GM23338 (cell line): ENCODE results near the gene GSG1L. TPM values are rescaled to one million over a fixed set of nuclear protein-coding genes. Genes with fewer than 3 reads are reported as not detected.

ENCODE experiments used
- ATAC-seq: fragments of 200-7000 bp; cut with Tn5 transposase; 3 replicates; pipeline ENCODE4 v1.9.1; 2020
- DNase-seq: peaks from one replicate; pipeline ENCODE4 v3.0.0-alpha.2; 2015; ENCODE audit warnings: low spot score
- H2AFZ ChIP-seq: fragments of 200-600 bp; sonication (generic); 2 replicates; pipeline ENCODE4 v1.8.0; 2016; ENCODE audit warnings: antibody characterized with exemption, mild to moderate bottlenecking, moderate library complexity
- H3F3A ChIP-seq: fragments of 200-600 bp; sonication (generic); replicated peaks from 2 replicates; pipeline ENCODE4 v1.8.0; 2017; ENCODE audit warnings: antibody characterized with exemption, mixed run types, low read depth
- H3K27ac ChIP-seq: fragments of 200-600 bp; sonication (generic); 2 replicates; pipeline ENCODE4 v1.6.1; 2016; ENCODE audit warnings: low read depth
- H3K27me3 ChIP-seq: fragments of 200-600 bp; sonication (generic); 2 replicates; pipeline ENCODE4 v1.8.0; 2016; ENCODE audit warnings: mild to moderate bottlenecking, mixed run types, moderate library complexity; ENCODE audit not compliant: insufficient read depth
- H3K36me3 ChIP-seq: fragments of 200-600 bp; sonication (generic); 2 replicates; pipeline ENCODE4 v1.8.0; 2016; ENCODE audit warnings: mild to moderate bottlenecking; ENCODE audit not compliant: insufficient read depth
- H3K4me1 ChIP-seq: fragments of 200-600 bp; sonication (generic); 2 replicates; pipeline ENCODE4 v1.8.0; 2016; ENCODE audit warnings: mild to moderate bottlenecking, moderate library complexity; ENCODE audit not compliant: insufficient read depth
- H3K4me2 ChIP-seq: fragments of 200-600 bp; sonication (generic); 2 replicates; pipeline ENCODE4 v1.7.1; 2017; ENCODE audit warnings: mixed run types
- H3K4me3 ChIP-seq: fragments of 200-600 bp; sonication (generic); 2 replicates; pipeline ENCODE4 v1.6.1; 2016; ENCODE audit warnings: mixed run types
- H3K79me2 ChIP-seq: fragments of 200-600 bp; sonication (generic); replicated peaks from 2 replicates; pipeline ENCODE4 v1.8.0; 2017; ENCODE audit warnings: mild to moderate bottlenecking; ENCODE audit not compliant: insufficient read depth
- H3K9me2 ChIP-seq: fragments of 200-600 bp; sonication (generic); 2 replicates; pipeline ENCODE4 v1.8.0; 2017; ENCODE audit not compliant: insufficient read depth
- H4K20me1 ChIP-seq: fragments of 200-600 bp; sonication (generic); replicated peaks from 2 replicates; pipeline ENCODE4 v1.8.0; 2017; ENCODE audit warnings: mild to moderate bottlenecking; ENCODE audit not compliant: insufficient read depth
- H3K27ac Mint-ChIP-seq: 2 replicates; pipeline ENCODE4 v1.8.0; 2020; ENCODE audit warnings: inconsistent platforms, mild to moderate bottlenecking, moderate library complexity, mixed read lengths
- H3K27me3 Mint-ChIP-seq: 3 replicates; pipeline ENCODE4 v1.8.0; 2022; ENCODE audit warnings: low read depth, mild to moderate bottlenecking, moderate library complexity, mixed read lengths, inconsistent platforms; ENCODE audit not compliant: insufficient read depth, poor library complexity
- H3K36me3 Mint-ChIP-seq: 3 replicates; pipeline ENCODE4 v1.8.0; 2021; ENCODE audit warnings: low read depth, mild to moderate bottlenecking, inconsistent platforms, moderate library complexity, mixed read lengths
- H3K4me1 Mint-ChIP-seq: 3 replicates; pipeline ENCODE4 v1.8.0; 2020; ENCODE audit warnings: mild to moderate bottlenecking, inconsistent platforms, mixed read lengths
- H3K4me3 Mint-ChIP-seq: 3 replicates; pipeline ENCODE4 v1.8.0; 2021; ENCODE audit warnings: moderate library complexity, mild to moderate bottlenecking, inconsistent platforms, mixed read lengths
- H3K9me3 Mint-ChIP-seq: 3 replicates; pipeline ENCODE4 v1.8.0; 2020; ENCODE audit warnings: moderate library complexity, mild to moderate bottlenecking, inconsistent platforms, mixed read lengths
- CREB1 ChIP-seq: fragments of 250-450 bp; sonication (Bioruptor Pico); IDR thresholded peaks from 2 replicates; pipeline ENCODE4 v1.5.0; 2020; ENCODE audit warnings: low read depth, mild to moderate bottlenecking, moderate library complexity
- EZH2phosphoT487 ChIP-seq: fragments of 200-600 bp; sonication (generic); IDR thresholded peaks from one replicate; pipeline ENCODE4 v1.8.1; 2018; ENCODE audit warnings: antibody characterized with exemption; ENCODE audit not compliant: unreplicated experiment
- JUNB ChIP-seq: IDR thresholded peaks from one replicate; pipeline ENCODE4 v1.6.1; 2016; ENCODE audit warnings: antibody characterized with exemption; ENCODE audit not compliant: unreplicated experiment
- NANOG ChIP-seq: IDR thresholded peaks from 2 replicates; pipeline ENCODE4 v1.6.1; 2016; ENCODE audit warnings: antibody characterized with exemption, borderline replicate concordance
- POLR2AphosphoS5 ChIP-seq: IDR thresholded peaks from 2 replicates; pipeline ENCODE4 v1.6.1; 2016; ENCODE audit warnings: antibody characterized with exemption, low read depth
- STAT1 ChIP-seq: IDR thresholded peaks from one replicate; pipeline ENCODE4 v1.6.1; 2016; ENCODE audit warnings: antibody characterized with exemption; ENCODE audit not compliant: unreplicated experiment
- ZNF114 ChIP-seq: fragments of 250-450 bp; sonication (Bioruptor Pico); IDR thresholded peaks from 2 replicates; pipeline ENCODE4 v1.5.0; 2020; ENCODE audit warnings: mild to moderate bottlenecking, moderate library complexity
- ZNF331 ChIP-seq: fragments of 250-450 bp; sonication (Bioruptor Pico); IDR thresholded peaks from 2 replicates; pipeline ENCODE4 v1.5.0; 2020; ENCODE audit warnings: low read depth, mild to moderate bottlenecking, moderate library complexity
- polyA plus RNA-seq: library from polyadenylated mRNA; unstranded; fragments of >200 nt; fragmentation: Nextera tagmentation; extraction: Ambion mirVana; gene quantifications from 2 replicates; pipeline ENCODE4 v1.2.1, GENCODE V29; 2016
- total RNA-seq: library from RNA; depleted of rRNA; stranded (reverse); fragments of >200 nt; shearing (Covaris generic); gene quantifications from 2 replicates; pipeline ENCODE4 v1.2.3, GENCODE V29; 2014
- TF ChIP-seq, protein P1 (sequence below): fragments of 250-450 bp; sonication (Bioruptor Pico); IDR thresholded peaks from 2 replicates; pipeline ENCODE4 v1.5.0; 2020; ENCODE audit warnings: mild to moderate bottlenecking, moderate library complexity
- TF ChIP-seq, protein P2 (sequence below): IDR thresholded peaks from 2 replicates; pipeline ENCODE4 v1.6.1; 2016; ENCODE audit warnings: antibody characterized with exemption

GSG1L gene
- total and polyA plus RNA-seq, 2 experiments from 2014 or later: 0.36 to 0.63 TPM

DNA sequence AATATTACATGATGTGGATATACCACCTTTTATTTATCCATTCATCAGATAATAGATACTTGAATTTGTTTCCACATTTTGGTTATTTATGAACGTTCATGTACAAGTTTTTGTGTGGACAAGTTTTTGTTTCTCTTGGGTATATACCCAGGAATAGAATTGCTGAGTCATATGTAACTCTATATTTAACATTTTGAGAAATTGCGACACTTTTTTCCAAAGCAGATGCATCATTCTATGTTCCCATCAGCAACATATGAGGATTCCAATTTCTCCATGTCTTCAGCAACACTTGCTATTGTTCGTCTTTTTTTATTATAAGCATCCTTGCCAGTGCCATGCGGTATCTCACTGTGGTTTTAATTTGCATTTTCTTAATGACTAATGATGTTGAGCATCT, 93.9 kb downstream of the GSG1L start (continued):
- TF ChIP-seq, protein P1, sequence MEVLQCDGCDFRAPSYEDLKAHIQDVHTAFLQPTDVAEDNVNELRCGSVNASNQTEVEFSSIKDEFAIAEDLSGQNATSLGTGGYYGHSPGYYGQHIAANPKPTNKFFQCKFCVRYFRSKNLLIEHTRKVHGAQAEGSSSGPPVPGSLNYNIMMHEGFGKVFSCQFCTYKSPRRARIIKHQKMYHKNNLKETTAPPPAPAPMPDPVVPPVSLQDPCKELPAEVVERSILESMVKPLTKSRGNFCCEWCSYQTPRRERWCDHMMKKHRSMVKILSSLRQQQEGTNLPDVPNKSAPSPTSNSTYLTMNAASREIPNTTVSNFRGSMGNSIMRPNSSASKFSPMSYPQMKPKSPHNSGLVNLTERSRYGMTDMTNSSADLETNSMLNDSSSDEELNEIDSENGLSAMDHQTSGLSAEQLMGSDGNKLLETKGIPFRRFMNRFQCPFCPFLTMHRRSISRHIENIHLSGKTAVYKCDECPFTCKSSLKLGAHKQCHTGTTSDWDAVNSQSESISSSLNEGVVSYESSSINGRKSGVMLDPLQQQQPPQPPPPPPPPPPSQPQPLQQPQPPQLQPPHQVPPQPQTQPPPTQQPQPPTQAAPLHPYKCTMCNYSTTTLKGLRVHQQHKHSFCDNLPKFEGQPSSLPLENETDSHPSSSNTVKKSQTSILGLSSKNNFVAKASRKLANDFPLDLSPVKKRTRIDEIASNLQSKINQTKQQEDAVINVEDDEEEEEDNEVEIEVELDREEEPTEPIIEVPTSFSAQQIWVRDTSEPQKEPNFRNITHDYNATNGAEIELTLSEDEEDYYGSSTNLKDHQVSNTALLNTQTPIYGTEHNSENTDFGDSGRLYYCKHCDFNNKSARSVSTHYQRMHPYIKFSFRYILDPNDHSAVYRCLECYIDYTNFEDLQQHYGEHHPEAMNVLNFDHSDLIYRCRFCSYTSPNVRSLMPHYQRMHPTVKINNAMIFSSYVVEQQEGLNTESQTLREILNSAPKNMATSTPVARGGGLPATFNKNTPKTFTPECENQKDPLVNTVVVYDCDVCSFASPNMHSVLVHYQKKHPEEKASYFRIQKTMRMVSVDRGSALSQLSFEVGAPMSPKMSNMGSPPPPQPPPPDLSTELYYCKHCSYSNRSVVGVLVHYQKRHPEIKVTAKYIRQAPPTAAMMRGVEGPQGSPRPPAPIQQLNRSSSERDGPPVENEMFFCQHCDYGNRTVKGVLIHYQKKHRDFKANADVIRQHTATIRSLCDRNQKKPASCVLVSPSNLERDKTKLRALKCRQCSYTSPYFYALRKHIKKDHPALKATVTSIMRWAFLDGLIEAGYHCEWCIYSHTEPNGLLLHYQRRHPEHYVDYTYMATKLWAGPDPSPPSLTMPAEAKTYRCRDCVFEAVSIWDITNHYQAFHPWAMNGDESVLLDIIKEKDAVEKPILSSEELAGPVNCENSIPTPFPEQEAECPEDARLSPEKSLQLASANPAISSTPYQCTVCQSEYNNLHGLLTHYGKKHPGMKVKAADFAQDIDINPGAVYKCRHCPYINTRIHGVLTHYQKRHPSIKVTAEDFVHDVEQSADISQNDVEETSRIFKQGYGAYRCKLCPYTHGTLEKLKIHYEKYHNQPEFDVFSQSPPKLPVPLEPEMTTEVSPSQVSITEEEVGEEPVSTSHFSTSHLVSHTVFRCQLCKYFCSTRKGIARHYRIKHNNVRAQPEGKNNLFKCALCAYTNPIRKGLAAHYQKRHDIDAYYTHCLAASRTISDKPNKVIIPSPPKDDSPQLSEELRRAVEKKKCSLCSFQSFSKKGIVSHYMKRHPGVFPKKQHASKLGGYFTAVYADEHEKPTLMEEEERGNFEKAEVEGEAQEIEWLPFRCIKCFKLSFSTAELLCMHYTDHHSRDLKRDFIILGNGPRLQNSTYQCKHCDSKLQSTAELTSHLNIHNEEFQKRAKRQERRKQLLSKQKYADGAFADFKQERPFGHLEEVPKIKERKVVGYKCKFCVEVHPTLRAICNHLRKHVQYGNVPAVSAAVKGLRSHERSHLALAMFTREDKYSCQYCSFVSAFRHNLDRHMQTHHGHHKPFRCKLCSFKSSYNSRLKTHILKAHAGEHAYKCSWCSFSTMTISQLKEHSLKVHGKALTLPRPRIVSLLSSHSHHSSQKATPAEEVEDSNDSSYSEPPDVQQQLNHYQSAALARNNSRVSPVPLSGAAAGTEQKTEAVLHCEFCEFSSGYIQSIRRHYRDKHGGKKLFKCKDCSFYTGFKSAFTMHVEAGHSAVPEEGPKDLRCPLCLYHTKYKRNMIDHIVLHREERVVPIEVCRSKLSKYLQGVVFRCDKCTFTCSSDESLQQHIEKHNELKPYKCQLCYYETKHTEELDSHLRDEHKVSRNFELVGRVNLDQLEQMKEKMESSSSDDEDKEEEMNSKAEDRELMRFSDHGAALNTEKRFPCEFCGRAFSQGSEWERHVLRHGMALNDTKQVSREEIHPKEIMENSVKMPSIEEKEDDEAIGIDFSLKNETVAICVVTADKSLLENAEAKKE: no peak
- no peak for TF ChIP-seq CREB1

- H3K4me2 ChIP-seq: no peak overlapping the region
- no peaks in the 10 kb centered on the region for H3K4me1 ChIP-seq
- no peaks in the 10 kb centered on the region for H3K79me2 ChIP-seq
- H3K36me3 ChIP-seq: no peaks in the 10 kb centered on the region
- no peak overlapping the region for H3K27ac ChIP-seq
- no peaks in the 10 kb centered on the region for H3K36me3 Mint-ChIP-seq
- H4K20me1 ChIP-seq: no peaks in the 10 kb centered on the region
- no peak overlapping the region for H3K4me3 Mint-ChIP-seq
- H3K27me3 ChIP-seq: no peaks in the 10 kb centered on the region
- H3F3A ChIP-seq: no peaks in the 10 kb centered on the region
- no peak for DNase-seq
- ATAC-seq: no peak
- H3K4me1 Mint-ChIP-seq: no peaks in the 10 kb centered on the region
- H3K27ac Mint-ChIP-seq: no peak overlapping the region
- H3K4me3 ChIP-seq: no peak overlapping the region
- no peak overlapping the region for H2AFZ ChIP-seq
- H3K9me2 ChIP-seq: no peaks in the 10 kb centered on the region
- H3K9me3 Mint-ChIP-seq: no peaks in the 10 kb centered on the region
- H3K27me3 Mint-ChIP-seq: peaks cover 6% of the 10 kb centered on the region
- TF ChIP-seq, protein P2, sequence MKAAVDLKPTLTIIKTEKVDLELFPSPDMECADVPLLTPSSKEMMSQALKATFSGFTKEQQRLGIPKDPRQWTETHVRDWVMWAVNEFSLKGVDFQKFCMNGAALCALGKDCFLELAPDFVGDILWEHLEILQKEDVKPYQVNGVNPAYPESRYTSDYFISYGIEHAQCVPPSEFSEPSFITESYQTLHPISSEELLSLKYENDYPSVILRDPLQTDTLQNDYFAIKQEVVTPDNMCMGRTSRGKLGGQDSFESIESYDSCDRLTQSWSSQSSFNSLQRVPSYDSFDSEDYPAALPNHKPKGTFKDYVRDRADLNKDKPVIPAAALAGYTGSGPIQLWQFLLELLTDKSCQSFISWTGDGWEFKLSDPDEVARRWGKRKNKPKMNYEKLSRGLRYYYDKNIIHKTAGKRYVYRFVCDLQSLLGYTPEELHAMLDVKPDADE: no peak
- TF ChIP-seq NANOG: no peak
- no peak for TF ChIP-seq EZH2phosphoT487
- TF ChIP-seq ZNF331: no peak
- no peak for TF ChIP-seq ZNF114 (CRISPR knock-in tag)
- TF ChIP-seq POLR2AphosphoS5: no peak
- TF ChIP-seq CREB1: no peak
- TF ChIP-seq, protein P1: no peak
- no peak for TF ChIP-seq JUNB
- TF ChIP-seq STAT1: no peak
Observed at GRCh38 chr16:27967169-27967568, 96.3 kb downstream of the GSG1L start.
